Measurements from ENCODE around the gene SLC10A7.

SLC10A7 gene

GRCh38 chr4:146274774-146275173 is 247.0 kb downstream of the SLC10A7 start:
- CTCF ChIA-PET = interaction anchor here (1.2 kb wide), 1 partner anchor 33 kb away, joined by 3 read pairs; no protein-coding TSS in a partner anchor
- TF ChIP-seq CTCF (IDR thresholded peaks at IDR 0.05; ENCODE audit: insufficient read depth, low read length, missing control alignments) = no peak
- POLR2A ChIA-PET = no interaction called here
- DNase-seq (ENCODE audit: low read depth, low spot score) = no peak
- no peak overlapping the region for H3K4me3 ChIP-seq (ENCODE audit: low read depth, low read length)

GRCh38 chr4:146273204-146273901 is 248.4 kb downstream of the SLC10A7 start:
- H3K4me3 ChIP-seq (ENCODE audit: low read depth, low read length) = no peak overlapping the region
- ChIA-PET POLR2A (no interaction called here), CTCF (no interaction called here)
- no peak for DNase-seq (ENCODE audit: low read depth, low spot score)
- TF ChIP-seq CTCF (IDR thresholded peaks at IDR 0.05; ENCODE audit: insufficient read depth, low read length, missing control alignments) = no peak

GRCh38 chr4:146271466-146271865 is 250.3 kb downstream of the SLC10A7 start:
- no peak for DNase-seq (ENCODE audit: low read depth, low spot score)
- TF ChIP-seq CTCF (IDR thresholded peaks at IDR 0.05; ENCODE audit: insufficient read depth, low read length, missing control alignments) = no peak
- ChIA-PET CTCF (interaction anchor here (0.7 to 1.4 kb wide), 2 partner anchors 11 to 652 kb away, joined by 3 to 4 read pairs; no protein-coding TSS in a partner anchor), POLR2A (no interaction called here)
- no peak overlapping the region for H3K4me3 ChIP-seq (ENCODE audit: low read depth, low read length)

- no peak for TF ChIP-seq CTCF (IDR thresholded peaks at IDR 0.05; ENCODE audit: insufficient read depth, low read length, missing control alignments)
- ChIA-PET CTCF (no interaction called here), POLR2A (no interaction called here)
- no peak for DNase-seq (ENCODE audit: low read depth, low spot score)
- H3K4me3 ChIP-seq (ENCODE audit: low read depth, low read length) = no peak overlapping the region
These were observed 252.5 kb downstream of the SLC10A7 start for GRCh38 chr4:146269228-146269653.

GRCh38 chr4:146267826-146268225 is 253.9 kb downstream of the SLC10A7 start:
- H3K4me3 ChIP-seq (ENCODE audit: low read depth, low read length) = no peak overlapping the region
- TF ChIP-seq CTCF (IDR thresholded peaks at IDR 0.05; ENCODE audit: insufficient read depth, low read length, missing control alignments) = no peak
- DNase-seq (ENCODE audit: low read depth, low spot score) = no peak
- POLR2A ChIA-PET = no interaction called here
- CTCF ChIA-PET = no interaction called here

GRCh38 chr4:146265950-146266490 is 255.7 kb downstream of the SLC10A7 start:
- no peak for TF ChIP-seq CTCF (IDR thresholded peaks at IDR 0.05; ENCODE audit: insufficient read depth, low read length, missing control alignments)
- ChIA-PET POLR2A (no interaction called here), CTCF (no interaction called here)
- no peak overlapping the region for H3K4me3 ChIP-seq (ENCODE audit: low read depth, low read length)
- DNase-seq (ENCODE audit: low read depth, low spot score) = no peak
